KMS-11 (cell line): ENCODE data around the gene RABEPK.
A peak's percentile ranks its signal among the peaks of the same experiment; 100 is the strongest.
"Not testable (repeated sequence)": the region's sequence is repeated elsewhere in the genome, so short reads cannot be mapped to it uniquely, and the experiment has no call there.

Experiments
- H2AFZ ChIP-seq: fragments of 200-600 bp; sonication (generic); 2 replicates; pipeline ENCODE4 v1.6.1; 2016; ENCODE audit warnings: antibody characterized with exemption, mixed run types, low read depth
- H3K27ac ChIP-seq: fragments of 200-600 bp; sonication (generic); 2 replicates; pipeline ENCODE4 v1.6.1; 2016; ENCODE audit warnings: mild to moderate bottlenecking, mixed run types
- H3K27me3 ChIP-seq: fragments of 200-600 bp; sonication (generic); 2 replicates; pipeline ENCODE4 v1.6.1; 2017; ENCODE audit warnings: mild to moderate bottlenecking, low read depth, mixed run types, moderate library complexity; ENCODE audit not compliant: insufficient read depth
- H3K36me3 ChIP-seq: fragments of 200-600 bp; sonication (generic); 2 replicates; pipeline ENCODE4 v1.6.1; 2017; ENCODE audit warnings: mild to moderate bottlenecking, mixed run types; ENCODE audit not compliant: insufficient read depth
- H3K4me1 ChIP-seq: fragments of 200-600 bp; sonication (generic); 2 replicates; pipeline ENCODE4 v1.6.1; 2016; ENCODE audit warnings: mild to moderate bottlenecking, low read depth, mixed run types; ENCODE audit not compliant: poor library complexity, severe bottlenecking
- H3K4me2 ChIP-seq: fragments of 200-600 bp; sonication (generic); 2 replicates; pipeline ENCODE4 v1.7.0; 2016; ENCODE audit warnings: mild to moderate bottlenecking, mixed run types
- H3K4me3 ChIP-seq: fragments of 200-600 bp; sonication (generic); IDR thresholded peaks from 2 replicates; pipeline ENCODE4 v1.6.1; 2017; ENCODE audit warnings: low read depth, low read length, mixed read lengths; ENCODE audit not compliant: insufficient read depth
- H3K79me2 ChIP-seq: fragments of 200-600 bp; sonication (generic); 2 replicates; pipeline ENCODE4 v1.6.1; 2016; ENCODE audit warnings: low read depth, mixed run types; ENCODE audit not compliant: insufficient read depth
- H3K9ac ChIP-seq: fragments of 200-600 bp; sonication (generic); 2 replicates; pipeline ENCODE4 v1.6.1; 2016; ENCODE audit warnings: mild to moderate bottlenecking, mixed run types
- H4K20me1 ChIP-seq: fragments of 200-600 bp; sonication (generic); 2 replicates; pipeline ENCODE4 v1.6.1; 2016; ENCODE audit warnings: mild to moderate bottlenecking, mixed run types; ENCODE audit not compliant: insufficient read depth
- TF ChIP-seq, protein P1 (sequence below): fragments of 200-600 bp; sonication (generic); conservative IDR thresholded peaks from 2 replicates; pipeline ENCODE4 v1.6.1; 2017; ENCODE audit warnings: low read depth, mild to moderate bottlenecking, antibody characterized with exemption, low read length, moderate library complexity, mixed read lengths

RABEPK gene

DNA sequence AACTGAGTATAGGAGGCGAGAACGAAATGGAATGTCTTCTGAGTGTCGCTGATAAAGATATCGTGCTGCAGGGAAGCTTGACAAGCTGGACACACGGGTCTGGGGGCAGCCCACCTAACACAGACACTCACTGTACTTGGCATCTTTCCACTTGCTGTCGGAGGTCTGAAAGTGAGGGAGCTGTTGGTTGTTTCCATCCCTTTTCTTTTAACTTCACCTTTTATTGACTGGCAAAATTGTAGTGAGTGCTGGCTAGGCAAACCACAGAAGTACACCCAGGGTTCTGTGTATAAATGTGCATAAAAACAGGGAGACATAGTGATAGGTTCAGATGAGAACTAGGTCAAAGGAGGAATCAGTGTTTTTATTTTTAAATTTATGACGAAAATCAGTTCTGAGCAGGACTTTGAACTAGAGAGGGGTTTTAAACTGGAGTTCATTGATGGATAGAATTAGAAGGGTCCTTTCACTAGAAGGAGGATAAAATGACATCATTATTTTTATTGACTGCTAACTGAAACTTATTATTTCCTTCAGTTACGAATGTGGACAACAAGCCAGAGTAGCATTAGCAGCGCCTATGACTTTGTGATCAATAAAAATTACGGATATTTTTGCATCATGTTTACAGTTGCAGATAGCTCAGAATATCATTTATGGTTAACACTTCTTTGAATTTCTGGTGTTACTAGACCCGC is 62.1 kb downstream of the RABEPK start:
- H3K27me3 ChIP-seq = no peaks in the 10 kb centered on the region
- H3K79me2 ChIP-seq = peaks cover 54% of the 10 kb centered on the region
- peak overlapping the region; percentile 92 for H2AFZ ChIP-seq

DNA sequence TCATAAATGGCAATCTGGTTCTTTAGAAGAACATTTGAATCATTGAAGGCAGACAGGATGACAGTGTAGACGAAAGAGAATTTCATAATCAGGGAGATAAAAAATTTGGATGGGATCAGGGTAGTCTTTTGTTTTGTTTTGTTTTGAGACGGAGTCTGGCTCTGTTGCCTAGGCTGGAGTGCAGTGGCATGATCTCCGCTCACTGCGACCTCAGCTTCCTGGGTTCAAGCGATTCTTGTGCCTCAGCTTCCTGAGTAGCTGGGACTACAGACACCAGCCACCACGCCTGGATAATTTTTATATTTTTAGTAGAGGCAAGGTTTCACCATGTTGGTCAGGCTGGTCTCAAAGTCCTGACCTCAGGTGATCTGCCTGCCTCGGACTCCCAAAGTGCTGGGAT is 63.7 kb downstream of the RABEPK start:
- H3K27me3 ChIP-seq, H3K27ac ChIP-seq, H4K20me1 ChIP-seq, H3K36me3 ChIP-seq, H2AFZ ChIP-seq, H3K4me2 ChIP-seq, H3K9ac ChIP-seq, H3K4me3 ChIP-seq: not testable (repeated sequence)
- H3K79me2 ChIP-seq = peaks cover 63% of the 10 kb centered on the region
- H3K4me1 ChIP-seq = peaks cover 11% of the 10 kb centered on the region

More for the DNA sequence above, 62.1 kb downstream of the RABEPK start:
- Histone ChIP-seq H3K27ac (0 out of 2 replicates have a peak overlapping the region, but pooled peaks have one; percentile 29), H4K20me1 (no peaks in the 10 kb centered on the region), H3K4me2 (peak overlapping the region; percentile 61), H3K4me1 (peaks cover 11% of the 10 kb centered on the region), H3K36me3 (no peaks in the 10 kb centered on the region), H3K9ac (peak overlapping the region; percentile 81; the same call in 1 of the 2 replicates), H3K4me3 (no peak overlapping the region)
- TF ChIP-seq, protein P1, sequence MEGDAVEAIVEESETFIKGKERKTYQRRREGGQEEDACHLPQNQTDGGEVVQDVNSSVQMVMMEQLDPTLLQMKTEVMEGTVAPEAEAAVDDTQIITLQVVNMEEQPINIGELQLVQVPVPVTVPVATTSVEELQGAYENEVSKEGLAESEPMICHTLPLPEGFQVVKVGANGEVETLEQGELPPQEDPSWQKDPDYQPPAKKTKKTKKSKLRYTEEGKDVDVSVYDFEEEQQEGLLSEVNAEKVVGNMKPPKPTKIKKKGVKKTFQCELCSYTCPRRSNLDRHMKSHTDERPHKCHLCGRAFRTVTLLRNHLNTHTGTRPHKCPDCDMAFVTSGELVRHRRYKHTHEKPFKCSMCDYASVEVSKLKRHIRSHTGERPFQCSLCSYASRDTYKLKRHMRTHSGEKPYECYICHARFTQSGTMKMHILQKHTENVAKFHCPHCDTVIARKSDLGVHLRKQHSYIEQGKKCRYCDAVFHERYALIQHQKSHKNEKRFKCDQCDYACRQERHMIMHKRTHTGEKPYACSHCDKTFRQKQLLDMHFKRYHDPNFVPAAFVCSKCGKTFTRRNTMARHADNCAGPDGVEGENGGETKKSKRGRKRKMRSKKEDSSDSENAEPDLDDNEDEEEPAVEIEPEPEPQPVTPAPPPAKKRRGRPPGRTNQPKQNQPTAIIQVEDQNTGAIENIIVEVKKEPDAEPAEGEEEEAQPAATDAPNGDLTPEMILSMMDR = no peak; the same call in 1 of the 2 replicates

GRCh38 chr9:125268394-125269013 is 68.2 kb downstream of the RABEPK start:
- Histone ChIP-seq H3K27ac (no peak overlapping the region), H3K9ac (no peak overlapping the region), H3K4me3 (no peak overlapping the region), H3K36me3 (no peaks in the 10 kb centered on the region), H3K4me2 (no peak overlapping the region), H3K79me2 (peaks cover 65% of the 10 kb centered on the region), H3K4me1 (peaks cover 14% of the 10 kb centered on the region), H2AFZ (no peak overlapping the region), H3K27me3 (no peaks in the 10 kb centered on the region), H4K20me1 (no peaks in the 10 kb centered on the region)
- TF ChIP-seq, protein P1 = no peak

GRCh38 chr9:125269014-125269397 is 68.7 kb downstream of the RABEPK start:
- Histone ChIP-seq H3K4me1 (peaks cover 14% of the 10 kb centered on the region), H4K20me1 (no peaks in the 10 kb centered on the region)

More at GRCh38 chr9:125269014-125269397, 68.7 kb downstream of the RABEPK start:
- H3K27me3 ChIP-seq = no peaks in the 10 kb centered on the region
- TF ChIP-seq, protein P1 = no peak
- H2AFZ ChIP-seq = no peak overlapping the region
- H3K9ac ChIP-seq = no peak overlapping the region
- H3K4me3 ChIP-seq = no peak overlapping the region
- no peak overlapping the region for H3K4me2 ChIP-seq
- H3K79me2 ChIP-seq = peaks cover 63% of the 10 kb centered on the region
- no peak overlapping the region for H3K27ac ChIP-seq
- no peaks in the 10 kb centered on the region for H3K36me3 ChIP-seq
